HG03108 (cell line): Measurements from ENCODE around the gene ZNF74.
"Not testable (repeated sequence)": the region's sequence is repeated elsewhere in the genome, so short reads cannot be mapped to it uniquely, and the experiment has no call there.

Experiments used
- ATAC-seq: cut with Tn5 transposase; IDR thresholded peaks from one replicate; pipeline ENCODE4 v1.9.1; 2021; ENCODE audit warnings: moderate library complexity; ENCODE audit not compliant: unreplicated experiment

Gene ZNF74

DNA sequence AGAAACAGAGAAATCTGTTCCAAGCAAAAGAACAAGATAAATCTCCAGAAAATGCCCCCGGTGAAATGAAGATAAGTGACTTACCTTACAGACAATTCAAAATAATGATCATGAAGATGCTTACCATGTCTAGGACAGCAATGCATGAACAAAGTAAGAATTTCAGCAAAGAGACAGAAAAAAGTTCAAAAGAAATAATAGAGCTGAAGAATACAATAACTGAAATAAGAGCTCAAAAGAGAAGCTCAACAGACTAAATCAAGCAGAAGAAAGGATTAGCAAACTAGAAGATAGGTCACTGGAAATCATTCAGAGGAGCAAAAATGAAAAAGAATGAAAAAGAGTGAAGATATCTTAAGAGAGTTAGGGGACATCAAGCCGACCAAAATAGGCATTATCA lies 19.8 kb upstream of the ZNF74 start:
- not testable (repeated sequence) for ATAC-seq

DNA sequence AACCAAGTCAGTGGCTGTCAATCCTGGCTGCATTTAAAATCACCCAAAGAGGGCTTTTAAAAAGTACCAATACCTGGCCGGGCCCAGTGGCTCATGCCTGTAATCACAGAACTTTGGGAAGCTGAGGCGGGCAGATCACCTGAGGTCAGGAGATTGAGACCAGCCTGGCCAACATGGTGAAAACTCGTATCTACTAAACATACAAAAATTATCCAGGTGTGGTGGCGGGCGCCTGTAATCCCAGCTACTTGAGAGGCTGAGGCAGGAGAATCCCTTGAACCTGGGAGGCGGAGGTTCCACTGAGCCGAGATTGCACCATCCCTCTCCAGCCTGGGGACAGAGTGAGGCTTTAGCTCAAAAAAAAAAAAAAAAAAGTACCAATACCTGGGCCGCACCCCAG lies 17.7 kb upstream of the ZNF74 start:
- ATAC-seq: not testable (repeated sequence)

DNA sequence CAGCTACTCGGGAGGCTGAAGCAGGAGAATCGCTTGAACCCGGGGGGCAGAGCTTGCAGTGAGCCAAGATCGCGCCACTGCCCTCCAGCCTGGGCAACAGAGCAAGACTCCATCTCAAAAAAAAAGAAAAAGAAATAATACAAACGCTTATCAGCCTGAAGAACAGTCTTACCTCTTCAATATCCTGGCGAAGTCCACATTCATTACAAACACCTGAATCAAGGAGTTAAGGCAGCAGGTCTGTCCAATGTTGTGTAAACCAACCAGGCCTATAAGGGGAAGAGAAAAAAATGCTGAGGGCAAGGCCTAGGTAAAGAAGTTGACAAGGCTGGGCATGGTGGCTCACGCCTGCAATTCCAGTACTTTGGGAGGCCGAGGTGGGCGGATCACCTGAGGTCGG lies 17.0 kb upstream of the ZNF74 start:
- ATAC-seq: not testable (repeated sequence)

DNA sequence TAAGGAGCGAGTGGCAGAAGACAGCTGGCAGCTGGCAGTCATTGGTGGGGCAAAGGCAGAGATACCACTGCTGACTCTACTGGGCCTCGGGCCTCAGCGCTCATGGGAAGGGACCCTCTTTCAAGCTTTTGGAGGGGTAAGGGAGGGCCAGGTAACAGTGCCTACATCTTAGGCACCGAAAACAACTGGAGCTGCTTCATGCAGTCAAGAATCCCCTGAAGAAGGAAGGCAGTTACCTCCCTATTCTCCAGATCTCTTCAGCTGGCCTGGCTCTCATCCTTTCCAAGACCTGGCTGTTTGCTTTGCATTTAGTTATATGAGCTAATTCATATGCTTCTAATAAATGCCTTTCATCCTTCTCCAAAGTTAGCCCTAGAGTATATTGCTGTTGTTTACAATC lies 15.8 kb upstream of the ZNF74 start:
- no peak for ATAC-seq

DNA sequence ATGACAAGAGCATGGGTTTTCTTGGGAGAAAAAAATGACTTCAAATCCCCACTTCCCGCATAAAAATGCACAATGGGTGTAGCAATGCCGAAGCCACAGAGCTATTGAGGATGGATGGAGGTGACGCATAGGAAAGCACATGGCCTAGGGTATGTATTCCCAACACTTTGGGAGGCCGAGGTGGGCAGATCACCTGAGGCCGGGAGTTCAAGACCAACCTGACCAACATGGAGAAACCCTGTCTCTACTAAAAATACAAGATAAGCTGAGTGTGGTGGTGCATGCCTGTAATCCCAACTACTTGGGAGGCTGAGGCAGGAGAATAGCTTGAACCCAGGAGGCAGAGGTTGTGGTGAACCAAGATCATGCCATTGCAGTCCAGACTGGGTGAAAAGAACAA lies 15.3 kb upstream of the ZNF74 start:
- ATAC-seq: not testable (repeated sequence)

DNA sequence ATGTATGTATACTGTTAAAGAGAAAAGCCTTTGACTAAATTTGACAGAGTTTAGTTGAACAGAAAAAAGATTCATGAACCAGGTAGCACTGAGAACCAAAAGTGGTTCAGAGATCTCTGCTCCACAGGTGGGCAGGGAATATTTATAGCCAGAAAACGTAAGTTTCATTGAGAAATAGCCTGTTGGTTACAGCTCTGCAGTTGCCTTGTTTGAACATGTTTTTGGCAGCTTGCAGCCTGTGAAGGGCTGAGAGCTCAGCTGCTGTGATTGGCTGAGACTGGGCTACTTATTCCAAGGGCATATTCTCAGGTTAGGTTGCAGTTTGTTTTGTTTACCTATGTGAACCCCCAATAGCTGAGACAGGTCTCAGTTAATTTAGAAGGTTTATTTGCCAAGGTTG lies 13.5 kb upstream of the ZNF74 start:
- no peak for ATAC-seq

DNA sequence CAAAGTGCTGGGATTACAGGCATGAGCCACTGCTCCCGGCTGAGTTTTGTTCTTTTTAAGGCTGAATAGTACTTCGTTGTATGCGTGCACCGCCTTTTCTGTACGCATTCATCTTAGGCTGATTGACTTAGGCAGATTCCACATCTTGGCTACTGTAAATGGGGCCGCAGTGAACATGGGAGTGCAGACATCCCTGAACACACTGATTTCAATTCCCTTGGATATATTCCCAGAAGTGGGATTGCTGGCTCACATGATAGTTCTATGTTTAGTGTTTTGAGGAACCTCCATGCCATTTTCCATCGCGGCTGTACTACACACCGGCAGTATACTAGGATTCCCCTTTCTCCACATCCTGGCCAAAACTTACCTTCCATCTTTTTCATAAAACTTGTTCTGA lies 10.4 kb upstream of the ZNF74 start:
- ATAC-seq: no peak

DNA sequence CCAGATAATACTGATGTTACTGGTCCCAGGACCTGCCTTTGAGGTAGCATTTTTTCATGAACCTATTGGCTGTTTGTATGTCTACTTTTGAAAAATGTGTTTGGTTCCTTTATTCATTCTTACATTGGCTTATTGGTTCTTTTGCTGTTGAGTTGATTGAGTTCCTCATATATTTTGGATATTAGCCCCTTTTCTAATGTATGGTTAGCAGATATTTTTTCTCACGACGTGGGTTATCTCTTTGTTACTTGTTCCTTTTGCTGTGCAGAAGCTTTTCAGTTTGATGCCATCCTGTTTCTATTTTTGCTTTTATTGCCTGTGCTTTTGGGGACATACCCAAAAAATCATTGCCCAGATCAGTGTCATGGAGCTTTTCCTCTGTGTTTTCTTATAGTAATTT lies 9.8 kb upstream of the ZNF74 start:
- ATAC-seq: no peak

DNA sequence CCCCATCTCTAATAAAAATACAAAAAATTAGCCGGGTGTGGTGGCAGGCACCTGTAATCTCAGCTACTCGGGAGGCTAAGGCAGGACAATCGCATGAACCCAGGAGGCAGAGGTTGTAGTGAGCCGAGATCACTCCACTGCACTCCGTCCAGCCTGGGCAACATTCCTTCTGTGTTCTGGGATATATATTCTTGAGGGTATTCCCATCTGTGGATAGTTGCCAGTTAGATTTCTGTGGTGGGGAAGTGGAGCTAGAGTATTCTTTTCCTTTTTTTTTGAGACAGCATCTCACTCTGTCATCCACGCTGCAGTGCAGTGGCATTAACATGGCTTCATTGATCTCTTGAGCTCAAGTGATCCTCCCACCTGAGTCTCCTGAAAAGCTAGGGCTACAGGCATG lies 9.1 kb upstream of the ZNF74 start:
- no peak for ATAC-seq

DNA sequence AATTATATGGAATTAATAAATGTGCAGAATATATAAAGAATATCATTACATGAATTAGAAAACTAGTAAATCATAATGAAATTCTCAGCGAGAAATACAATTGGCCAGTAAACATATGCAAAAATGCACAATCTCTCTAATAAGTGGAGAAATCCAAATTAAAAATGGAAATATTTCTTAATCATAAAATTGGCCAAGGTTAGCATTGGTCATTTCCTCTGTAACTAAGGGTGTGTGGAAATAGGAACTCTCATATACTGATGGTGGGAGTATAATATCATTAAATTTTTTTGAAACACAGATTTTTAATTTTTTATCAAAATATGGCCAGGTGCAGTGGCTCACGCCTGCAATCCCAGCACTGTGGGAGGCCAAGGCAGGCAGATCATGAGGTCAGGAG lies 7.6 kb upstream of the ZNF74 start:
- ATAC-seq: no peak

DNA sequence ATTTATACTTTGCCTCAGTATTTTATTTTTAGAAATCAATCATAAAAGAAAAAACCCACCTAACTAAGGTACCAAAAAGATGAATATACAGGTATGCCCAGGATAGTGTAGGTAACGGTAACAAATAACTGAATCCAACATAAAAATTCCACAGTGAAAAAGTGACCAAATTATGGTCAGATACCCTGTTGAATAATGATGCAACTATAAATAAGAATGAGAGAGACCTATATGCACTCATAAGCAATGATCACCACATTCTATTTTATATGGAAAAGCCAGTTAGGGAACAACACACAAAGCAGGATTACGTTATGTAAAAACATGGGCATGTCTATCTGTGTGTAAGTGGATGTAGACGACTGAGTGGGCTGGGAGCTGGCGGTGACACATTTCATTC lies 7.0 kb upstream of the ZNF74 start:
- no peak for ATAC-seq

DNA sequence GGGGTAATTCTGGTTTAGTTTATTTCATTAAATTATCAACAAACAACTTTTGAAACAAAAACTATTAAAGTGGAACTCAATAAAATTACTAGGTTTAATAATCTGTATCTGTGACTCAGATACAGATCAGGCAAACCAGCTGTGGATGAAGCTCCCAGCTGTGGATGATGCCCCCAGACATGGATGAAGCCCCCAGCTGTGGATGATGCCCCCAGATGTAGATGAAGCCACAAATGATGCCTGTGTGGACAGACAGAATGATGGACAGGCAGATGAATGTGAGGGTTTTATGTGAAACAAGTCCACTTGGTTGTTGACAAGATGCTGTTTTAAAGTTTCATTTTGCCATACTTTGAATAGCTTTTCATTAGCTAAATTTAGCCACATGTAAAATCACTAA lies 5.8 kb upstream of the ZNF74 start:
- no peak for ATAC-seq

DNA sequence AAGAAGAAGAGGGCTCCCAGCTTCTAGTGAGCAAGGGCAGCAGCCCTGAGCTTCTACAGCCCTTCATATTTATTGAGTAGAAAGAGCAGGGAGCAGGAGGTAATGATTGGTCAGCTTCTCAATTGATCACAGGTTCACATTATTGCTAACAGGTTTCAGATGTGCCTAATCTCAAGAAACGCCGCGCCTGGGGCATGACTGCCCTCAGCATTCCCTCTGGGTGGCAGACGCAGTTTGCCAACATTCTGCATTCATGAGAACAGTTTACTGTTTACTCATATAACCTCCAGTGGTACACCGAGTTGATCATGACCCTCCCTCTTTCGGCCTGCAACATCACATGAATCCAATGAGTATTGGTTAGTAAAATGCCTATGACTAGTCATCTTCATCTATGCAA lies 4.7 kb upstream of the ZNF74 start:
- ATAC-seq: no peak

DNA sequence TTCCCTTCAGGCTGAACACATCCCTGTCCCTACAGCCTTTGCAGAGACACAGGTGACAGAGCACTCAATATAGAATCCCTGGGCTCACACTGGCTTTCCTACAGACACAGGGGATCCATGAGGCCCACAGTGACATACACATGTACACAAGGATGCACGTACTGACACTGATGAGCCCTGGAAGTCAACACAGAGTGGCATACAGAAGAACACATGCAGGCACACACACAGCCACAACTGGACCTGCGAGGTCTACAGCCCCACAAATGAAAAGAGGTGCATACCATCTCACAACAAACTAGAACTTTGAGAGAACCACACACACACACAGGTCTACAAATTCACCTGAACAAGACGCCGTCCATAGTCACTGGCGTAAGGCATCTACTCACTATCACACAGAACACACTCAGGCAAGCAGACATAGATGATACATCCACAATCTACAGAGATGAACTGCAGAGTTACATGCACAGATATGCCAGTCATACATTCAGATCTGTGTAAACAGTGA lies 3.5 kb upstream of the ZNF74 start:
- ATAC-seq: no peak

DNA sequence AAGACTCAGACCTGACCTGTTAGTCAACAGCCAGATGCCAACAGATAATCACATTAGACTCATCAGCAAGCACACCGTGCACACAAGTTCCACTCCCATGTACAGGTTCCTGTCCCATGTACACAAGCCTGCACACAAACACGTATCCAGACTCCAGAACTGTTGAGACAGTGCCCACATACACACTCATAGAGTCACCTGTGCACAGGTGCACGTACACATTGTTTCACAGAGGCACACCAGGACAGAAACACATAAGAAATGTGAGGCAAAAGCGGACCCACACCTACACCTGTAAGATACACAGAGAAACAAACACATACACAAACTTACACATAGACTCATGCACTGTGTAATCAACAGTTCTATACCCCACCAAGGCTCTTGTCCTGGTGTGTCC lies 2.7 kb upstream of the ZNF74 start:
- no peak for ATAC-seq

DNA sequence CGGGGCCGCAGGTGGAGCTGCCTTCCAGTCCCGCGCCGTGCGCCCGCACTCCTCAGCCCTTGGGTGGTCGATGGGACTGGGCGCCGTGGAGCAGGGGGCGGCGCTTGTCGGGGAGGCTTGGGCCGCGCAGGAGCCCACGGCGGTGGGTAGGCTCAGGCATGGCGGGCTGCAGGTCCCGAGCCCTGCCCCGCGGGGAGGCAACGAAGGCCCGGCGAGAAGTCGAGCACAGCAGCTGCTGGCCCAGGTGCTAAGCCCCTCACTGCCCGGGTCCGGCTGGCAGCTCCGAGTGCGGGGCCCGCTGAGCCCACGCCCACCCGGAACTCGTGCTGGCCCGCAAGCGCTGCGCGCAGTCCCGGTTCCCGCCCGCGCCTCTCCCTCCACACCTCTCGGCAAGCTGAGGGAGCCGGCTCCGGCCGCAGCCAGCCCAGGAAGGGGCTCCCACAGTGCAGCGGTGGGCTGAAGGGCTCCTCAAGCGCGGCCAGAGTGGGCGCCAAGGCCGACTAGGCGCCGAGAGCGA lies 1.5 kb upstream of the ZNF74 start:
- not testable (repeated sequence) for ATAC-seq

DNA sequence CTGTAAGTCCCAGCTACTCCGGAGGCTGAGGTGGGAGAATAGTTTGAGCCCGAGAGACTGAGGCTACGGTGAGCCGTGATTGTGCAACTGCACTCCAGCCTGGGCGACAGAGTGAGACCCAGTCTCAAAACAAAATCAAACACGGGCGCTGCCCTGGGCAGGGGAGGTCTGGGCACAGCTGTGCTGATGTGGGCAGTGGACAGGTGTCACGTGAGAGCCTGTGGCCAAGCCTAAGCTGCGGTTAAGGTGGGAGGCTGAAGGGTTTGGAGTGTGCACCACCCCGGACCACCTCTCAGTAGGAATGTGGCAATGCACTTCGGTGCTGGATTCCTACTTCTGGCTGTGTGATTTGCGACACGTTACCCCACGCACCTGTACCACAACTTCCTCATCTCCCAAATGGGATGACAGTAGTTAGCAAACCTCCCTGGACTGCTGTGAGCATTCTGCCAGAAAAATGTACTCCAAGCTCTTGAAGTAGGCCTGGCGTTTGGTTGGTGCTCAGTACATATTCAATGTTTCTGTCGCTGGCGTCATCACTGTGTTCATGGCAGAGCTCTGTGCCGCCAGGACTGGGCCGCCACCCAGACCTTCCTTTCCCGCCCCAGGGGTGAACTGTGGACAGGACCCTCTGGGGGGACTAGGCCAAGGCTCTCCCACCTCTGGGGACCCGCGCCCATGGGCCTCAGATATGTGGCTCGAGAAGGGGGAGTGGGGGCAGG lies 807 bp upstream of the ZNF74 start:
- no peak for ATAC-seq

DNA sequence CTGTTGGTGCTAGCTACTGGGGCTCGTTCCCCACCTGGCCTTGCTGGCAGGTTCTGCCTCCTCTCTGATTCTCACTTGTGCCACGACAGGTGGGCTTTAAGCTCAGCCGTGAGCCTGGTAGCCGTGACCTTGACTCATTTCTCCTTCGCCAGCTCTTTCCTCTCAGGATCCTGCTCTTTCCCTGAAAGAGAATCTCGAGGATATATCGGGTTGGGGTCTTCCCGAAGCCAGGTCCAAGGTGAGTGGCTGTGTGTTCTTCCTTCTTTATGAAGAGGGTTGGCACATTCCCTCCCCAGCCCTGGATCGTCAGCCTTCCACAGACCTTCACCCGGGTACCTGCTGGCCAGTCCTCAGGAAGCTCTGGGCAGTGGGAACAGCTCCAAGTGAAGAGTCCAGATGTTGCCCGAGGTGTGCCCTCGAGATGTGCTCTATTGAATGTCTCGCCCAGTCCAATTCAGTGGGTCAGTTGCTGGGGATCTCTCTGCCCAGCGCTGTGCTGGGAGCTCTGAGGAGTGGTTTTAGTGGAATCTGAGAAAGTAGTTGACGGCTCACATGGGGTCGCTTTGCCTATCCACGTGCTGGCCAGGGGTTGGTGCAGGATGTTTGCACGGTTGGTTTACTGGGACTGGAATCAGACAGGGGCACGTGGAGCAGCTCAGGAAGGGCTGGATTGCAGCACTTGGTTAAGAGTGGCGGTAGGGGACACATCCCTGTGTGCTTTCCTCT lies 1.4 kb downstream of the ZNF74 start:
- no peak for ATAC-seq

DNA sequence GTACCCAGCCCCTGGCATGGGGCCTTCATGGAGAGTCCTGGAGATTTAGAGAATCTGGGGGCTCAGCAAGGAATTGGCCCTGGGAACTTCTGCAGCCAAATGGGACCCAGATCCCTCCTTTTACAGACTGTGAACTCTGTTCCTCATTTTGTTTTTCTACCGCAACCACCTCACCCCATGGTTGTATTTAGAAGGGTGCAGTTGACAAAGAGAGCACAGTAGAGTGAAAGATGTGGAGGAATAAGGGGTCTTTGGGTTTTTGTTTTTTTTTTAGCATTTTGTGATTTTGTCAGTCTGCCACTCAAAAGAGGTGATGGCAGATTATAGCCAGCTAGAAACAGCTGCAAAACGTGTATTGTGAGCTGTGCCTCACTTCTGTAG lies 1.9 kb downstream of the ZNF74 start:
- no peak for ATAC-seq

DNA sequence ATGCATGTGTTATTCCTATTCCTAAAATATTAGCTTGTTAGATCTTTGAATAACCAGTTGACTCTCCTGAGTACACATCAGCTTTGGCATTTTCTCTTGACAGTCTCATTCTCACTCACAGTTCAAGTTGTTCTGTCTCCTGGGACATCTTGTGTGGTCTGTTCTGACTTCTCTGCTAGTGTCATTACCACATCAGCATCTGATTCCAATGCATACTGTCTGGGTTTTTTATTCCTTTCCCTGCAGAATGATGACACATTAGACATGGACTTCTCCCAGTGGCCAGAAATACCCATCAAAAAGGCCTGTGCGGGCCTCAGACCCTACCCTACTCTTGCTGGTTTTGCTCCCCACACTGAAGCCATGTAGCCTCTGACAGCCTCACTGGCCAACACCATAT lies 2.7 kb downstream of the ZNF74 start:
- no peak for ATAC-seq

DNA sequence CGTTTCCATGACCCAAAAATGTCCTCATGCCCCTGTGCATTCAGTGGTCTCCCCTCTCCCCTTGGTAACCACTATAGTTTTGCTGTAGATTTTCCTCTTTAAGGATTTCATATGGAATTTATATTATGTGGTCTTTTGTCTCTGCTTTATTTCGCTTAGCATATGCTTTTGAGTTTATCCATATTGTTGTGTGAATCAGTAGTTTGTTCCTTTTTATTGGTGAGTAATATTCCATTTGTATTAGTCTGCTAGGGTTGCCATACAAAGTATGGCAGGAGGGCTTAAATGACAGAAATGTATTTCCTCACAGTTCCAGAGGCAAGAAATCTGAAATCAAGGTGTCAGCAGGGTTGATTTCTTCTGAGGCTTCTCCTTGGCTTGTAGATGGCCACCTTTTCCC lies 3.5 kb downstream of the ZNF74 start:
- ATAC-seq: no peak

DNA sequence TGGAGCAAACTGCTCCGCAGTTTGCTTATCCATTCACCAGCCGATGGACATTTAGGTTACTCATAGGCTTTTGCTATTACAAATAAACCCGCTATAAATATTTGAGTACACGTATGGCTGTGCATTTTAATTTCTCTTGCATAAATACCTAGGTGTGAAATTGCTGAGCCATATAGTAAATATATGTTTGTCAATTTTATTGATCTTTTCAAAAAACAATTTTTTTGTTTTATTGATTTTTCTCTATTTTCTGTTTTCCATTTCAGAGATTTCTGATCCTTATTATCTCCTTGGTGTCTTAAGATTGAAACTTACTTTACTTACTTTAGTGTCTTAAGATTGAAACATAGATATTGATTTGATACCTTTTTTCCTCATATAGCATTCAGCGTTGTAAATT lies 4.5 kb downstream of the ZNF74 start:
- no peak for ATAC-seq
